ENCODE results near the gene PORCN. TPM values are rescaled to one million over a fixed set of nuclear protein-coding genes. Genes with fewer than 3 reads are reported as not detected.

The PORCN gene
- total RNA-seq: 10 to 100 TPM; 15.0 to 21.5 (median 18.9) TPM

DNA sequence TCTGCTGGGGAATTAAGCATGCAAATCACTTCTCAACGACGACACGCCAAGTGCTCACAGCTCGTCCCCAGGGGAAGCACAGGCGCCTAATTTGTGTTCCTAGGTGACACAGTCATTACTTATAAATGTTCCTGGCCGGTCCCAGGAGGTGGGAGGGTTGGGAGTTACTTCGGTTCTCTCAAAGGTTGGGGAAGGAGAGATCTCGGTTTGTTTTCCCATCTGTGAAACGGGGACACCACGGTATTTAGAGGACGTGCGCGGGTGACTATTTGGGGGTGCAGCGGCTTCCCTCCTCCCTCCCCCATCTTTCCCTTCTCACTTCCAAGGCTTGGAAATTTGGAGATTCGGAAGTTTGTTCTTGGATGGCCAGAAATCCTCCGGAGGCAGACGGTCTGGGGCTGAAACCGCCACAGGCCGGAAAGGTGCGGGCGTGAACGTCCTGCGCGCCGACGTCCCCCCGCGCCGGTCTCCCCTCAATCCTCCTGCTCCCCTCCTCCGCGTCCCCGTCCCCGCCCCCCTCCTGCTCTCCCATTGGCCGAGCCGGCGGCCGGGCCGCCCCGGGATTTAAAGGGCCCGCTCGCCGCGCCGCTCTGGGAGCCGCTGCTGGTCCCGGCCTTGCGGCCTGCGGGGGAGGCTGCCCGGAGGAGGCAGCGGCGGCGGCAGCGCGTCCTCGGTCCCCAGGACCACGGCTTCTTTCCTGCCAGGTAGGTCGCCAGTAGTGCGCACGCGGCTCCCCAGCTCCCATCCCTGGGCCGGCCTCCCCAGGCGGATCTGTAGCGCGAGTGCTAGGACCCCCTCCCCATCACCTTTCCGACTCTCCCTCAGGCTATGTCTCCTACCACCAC is at the start of gene PORCN:
Gene PORCN (plus strand): TSS at position 593 of the 845 bp plus-strand sequence. CDS start 829 bp downstream, outside the sequence.
- peak; percentile 92 for DNase-seq (ENCODE audit: extremely low spot score)
- H3K27me3 ChIP-seq: peaks cover 0 to 4% (median 0%) of the 10 kb centered on the region in 4 donors
- intact Hi-C loops (cut with DNase I): loop anchor here (10.0 kb wide), 1 partner anchor 424 kb away; no protein-coding TSS in a partner anchor
- H3K9me3 ChIP-seq: no peaks in the 10 kb centered on the region
- 43% methylated on average over 28 of the region's 65 CpGs for WGBS
- H3K36me3 ChIP-seq: peaks cover 0 to 11% (median 5%) of the 10 kb centered on the region in 4 donors
- H3K4me1 ChIP-seq: peaks cover 8 to 16% (median 14%) of the 10 kb centered on the region in 4 donors
- H3K27ac ChIP-seq (replicated peaks in 1 of 4): peak within 1 kb of the TSS; percentile 76 to 83 (median 80)
- H3K4me3 ChIP-seq: peak within 1 kb of the TSS; percentile 71 to 74 (median 72)
- TF ChIP-seq, protein P1, sequence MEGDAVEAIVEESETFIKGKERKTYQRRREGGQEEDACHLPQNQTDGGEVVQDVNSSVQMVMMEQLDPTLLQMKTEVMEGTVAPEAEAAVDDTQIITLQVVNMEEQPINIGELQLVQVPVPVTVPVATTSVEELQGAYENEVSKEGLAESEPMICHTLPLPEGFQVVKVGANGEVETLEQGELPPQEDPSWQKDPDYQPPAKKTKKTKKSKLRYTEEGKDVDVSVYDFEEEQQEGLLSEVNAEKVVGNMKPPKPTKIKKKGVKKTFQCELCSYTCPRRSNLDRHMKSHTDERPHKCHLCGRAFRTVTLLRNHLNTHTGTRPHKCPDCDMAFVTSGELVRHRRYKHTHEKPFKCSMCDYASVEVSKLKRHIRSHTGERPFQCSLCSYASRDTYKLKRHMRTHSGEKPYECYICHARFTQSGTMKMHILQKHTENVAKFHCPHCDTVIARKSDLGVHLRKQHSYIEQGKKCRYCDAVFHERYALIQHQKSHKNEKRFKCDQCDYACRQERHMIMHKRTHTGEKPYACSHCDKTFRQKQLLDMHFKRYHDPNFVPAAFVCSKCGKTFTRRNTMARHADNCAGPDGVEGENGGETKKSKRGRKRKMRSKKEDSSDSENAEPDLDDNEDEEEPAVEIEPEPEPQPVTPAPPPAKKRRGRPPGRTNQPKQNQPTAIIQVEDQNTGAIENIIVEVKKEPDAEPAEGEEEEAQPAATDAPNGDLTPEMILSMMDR (IDR thresholded peaks at IDR 0.05): no peak
- TF ChIP-seq POLR2AphosphoS5 (IDR thresholded peaks at IDR 0.05): peak; percentile 25 to 79

DNA sequence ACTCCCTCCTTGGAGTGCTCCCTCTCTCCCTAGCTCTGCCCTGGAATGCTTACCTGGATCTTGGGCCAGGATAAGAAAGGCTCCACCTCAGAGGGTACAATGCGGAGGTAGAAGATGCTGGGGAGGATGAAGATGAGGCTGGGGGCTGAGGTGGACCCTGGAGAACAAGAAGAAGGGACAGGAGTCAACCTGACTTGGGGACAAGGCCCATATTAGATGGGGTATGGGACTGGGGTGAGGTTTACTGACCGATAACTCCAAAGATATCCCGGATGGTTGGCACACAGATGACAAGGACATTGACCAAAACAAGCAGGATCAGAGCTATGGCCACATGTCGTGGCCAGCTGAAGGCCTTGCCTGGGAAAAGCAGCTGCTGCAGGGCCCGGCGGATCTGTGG is 49.3 kb upstream of the PORCN start:
- no peaks in the 10 kb centered on the region for H3K36me3 ChIP-seq
- H3K27me3 ChIP-seq: no peaks in the 10 kb centered on the region
- DNase-seq (ENCODE audit: extremely low spot score): no peak
- no peak for TF ChIP-seq POLR2AphosphoS5 (IDR thresholded peaks at IDR 0.05)
- H3K4me3 ChIP-seq: no peak overlapping the region
- no peak overlapping the region for H3K27ac ChIP-seq (replicated peaks in 1 of 4)
- intact Hi-C loops (cut with DNase I): no loop called here
- 82% methylated on average over 3 of the region's 6 CpGs for WGBS
- no peaks in the 10 kb centered on the region for H3K9me3 ChIP-seq
- no peaks in the 10 kb centered on the region for H3K4me1 ChIP-seq

DNA sequence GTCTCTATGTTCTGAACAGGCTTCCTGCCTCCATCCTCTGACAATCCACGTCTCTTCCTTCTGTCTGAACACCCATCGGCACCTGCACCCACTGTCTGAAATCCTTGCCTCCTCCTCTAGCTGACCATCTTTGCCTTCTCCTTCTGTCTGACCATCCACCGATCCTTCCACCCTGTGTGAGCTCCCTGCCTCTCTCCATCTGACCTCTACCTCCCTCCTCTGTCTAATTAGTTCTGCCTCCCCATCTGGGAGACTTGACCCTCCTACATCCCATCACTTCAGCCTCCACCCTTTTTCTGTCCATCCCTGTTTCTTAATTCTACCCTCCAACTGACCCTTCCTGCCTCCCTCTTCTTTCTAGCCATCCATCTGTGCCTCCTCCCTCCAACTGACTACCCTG is 48.8 kb upstream of the PORCN start:
- Histone ChIP-seq H3K36me3 (no peaks in the 10 kb centered on the region), H3K27ac (replicated peaks in 1 of 4) (no peak overlapping the region), H3K9me3 (no peaks in the 10 kb centered on the region), H3K4me1 (no peaks in the 10 kb centered on the region), H3K4me3 (no peak overlapping the region), H3K27me3 (no peaks in the 10 kb centered on the region)
- DNase-seq (ENCODE audit: extremely low spot score): no peak
- WGBS: 83% methylated on average over 3 of the region's 3 CpGs
- intact Hi-C loops (cut with DNase I): no loop called here
- TF ChIP-seq EP300 (IDR thresholded peaks at IDR 0.05) (no peak), POLR2AphosphoS5 (IDR thresholded peaks at IDR 0.05) (no peak), POLR2A (IDR thresholded peaks at IDR 0.05; ENCODE audit: low read depth) (no peak)
- TF ChIP-seq, protein P1 (IDR thresholded peaks at IDR 0.05): no peak

DNA sequence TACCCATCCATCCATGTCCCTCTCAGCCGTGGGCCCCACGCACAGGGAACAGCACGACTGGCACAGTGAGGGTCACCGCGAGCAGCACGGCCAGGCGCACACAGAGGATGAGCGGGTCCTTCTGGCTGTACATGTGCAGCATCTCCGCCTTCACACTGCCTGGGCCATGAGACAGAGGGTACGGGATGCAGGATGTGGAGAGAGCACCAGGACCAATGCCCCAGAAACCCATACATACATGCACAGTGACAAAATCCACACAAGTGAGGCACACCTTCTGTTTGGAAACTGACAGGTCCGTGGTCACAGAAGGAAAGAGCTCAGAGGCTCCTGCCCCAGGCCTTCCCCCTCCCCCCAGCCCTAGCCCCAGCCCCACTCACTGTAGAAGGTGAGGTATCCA is 48.2 kb upstream of the PORCN start:
- WGBS: 90% methylated on average over 11 of the region's 11 CpGs
- intact Hi-C loops (cut with DNase I): no loop called here
- no peak for DNase-seq (ENCODE audit: extremely low spot score)
- no peaks in the 10 kb centered on the region for H3K9me3 ChIP-seq
- H3K27me3 ChIP-seq: peaks cover 0 to under 1% (median 0%) of the 10 kb centered on the region in 4 donors
- H3K4me3 ChIP-seq: no peak overlapping the region
- H3K27ac ChIP-seq (replicated peaks in 1 of 4): no peak overlapping the region
- H3K36me3 ChIP-seq: no peaks in the 10 kb centered on the region
- H3K4me1 ChIP-seq: no peaks in the 10 kb centered on the region
- TF ChIP-seq POLR2AphosphoS5 (IDR thresholded peaks at IDR 0.05): no peak
- no peak for TF ChIP-seq EP300 (IDR thresholded peaks at IDR 0.05)
- no peak for TF ChIP-seq POLR2A (IDR thresholded peaks at IDR 0.05; ENCODE audit: low read depth)
- TF ChIP-seq, protein P1 (IDR thresholded peaks at IDR 0.05): no peak

DNA sequence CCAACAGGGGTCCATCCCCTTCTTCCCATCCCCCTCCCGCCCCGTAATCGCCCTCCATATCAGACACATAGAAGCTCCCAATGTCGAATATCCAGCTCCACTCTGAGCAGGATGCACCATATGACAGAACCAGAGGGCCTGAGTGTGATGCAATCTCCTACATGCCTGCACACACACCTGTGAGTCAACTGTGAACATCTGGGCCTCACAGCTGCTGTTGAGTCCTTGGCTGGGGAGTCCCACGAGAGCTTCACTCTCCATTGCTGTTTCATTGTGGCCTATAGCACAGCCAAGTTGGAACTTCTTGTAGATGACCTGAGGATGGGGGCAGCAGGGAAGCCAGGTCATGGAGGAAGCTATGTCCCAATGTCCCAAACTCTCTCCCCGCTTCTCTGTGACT is 47.0 kb upstream of the PORCN start:
- H3K9me3 ChIP-seq: no peaks in the 10 kb centered on the region
- no peaks in the 10 kb centered on the region for H3K4me1 ChIP-seq
- WGBS: 82% methylated on average over 6 of the region's 6 CpGs
- DNase-seq (ENCODE audit: extremely low spot score): no peak
- peaks cover 0 to 12% (median 0%) of the 10 kb centered on the region in 4 donors for H3K27me3 ChIP-seq
- TF ChIP-seq POLR2AphosphoS5 (IDR thresholded peaks at IDR 0.05) (no peak), POLR2A (IDR thresholded peaks at IDR 0.05; ENCODE audit: low read depth) (no peak), EP300 (IDR thresholded peaks at IDR 0.05) (no peak)
- TF ChIP-seq, protein P1 (IDR thresholded peaks at IDR 0.05): no peak
- no peak overlapping the region for H3K27ac ChIP-seq (replicated peaks in 1 of 4)
- no peaks in the 10 kb centered on the region for H3K36me3 ChIP-seq
- intact Hi-C loops (cut with DNase I): no loop called here
- no peak overlapping the region for H3K4me3 ChIP-seq
